ENCODE results near the gene GPT2.

GPT2 gene

DNA sequence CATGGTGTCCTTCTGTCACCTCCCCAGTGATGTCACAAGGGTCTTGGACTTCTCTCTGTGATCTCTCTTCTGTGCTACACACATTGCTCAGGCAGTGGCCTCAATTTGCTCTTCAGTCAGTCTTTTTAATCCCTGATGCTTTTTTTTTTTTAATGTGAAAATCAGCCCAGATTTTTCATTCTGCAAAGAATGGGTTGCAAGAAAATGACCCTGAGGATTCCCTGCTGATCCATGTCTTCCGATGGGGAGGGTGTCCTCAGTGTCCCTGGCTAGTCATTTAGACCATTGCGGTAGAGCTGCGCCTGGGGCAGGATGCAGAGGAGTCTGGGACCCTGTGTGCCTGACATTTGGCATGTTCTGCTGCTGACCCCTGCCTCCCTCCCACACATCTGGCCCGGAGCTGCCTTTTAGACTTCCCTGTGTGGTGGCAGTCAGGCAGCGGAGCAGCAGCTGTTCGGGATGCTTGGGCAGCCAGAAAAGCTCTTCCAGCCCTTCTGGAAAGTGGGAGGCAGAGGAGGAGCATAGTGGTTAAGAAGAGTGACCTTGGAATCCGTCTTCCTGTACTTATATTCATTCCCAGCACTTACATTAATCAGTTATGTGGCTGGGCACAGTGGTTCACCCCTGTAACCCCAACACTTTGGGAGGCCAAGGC is 12.3 kb downstream of the GPT2 start:
- DNase-seq (ENCODE audit: low read depth in 2 of 2) = no peak

DNA sequence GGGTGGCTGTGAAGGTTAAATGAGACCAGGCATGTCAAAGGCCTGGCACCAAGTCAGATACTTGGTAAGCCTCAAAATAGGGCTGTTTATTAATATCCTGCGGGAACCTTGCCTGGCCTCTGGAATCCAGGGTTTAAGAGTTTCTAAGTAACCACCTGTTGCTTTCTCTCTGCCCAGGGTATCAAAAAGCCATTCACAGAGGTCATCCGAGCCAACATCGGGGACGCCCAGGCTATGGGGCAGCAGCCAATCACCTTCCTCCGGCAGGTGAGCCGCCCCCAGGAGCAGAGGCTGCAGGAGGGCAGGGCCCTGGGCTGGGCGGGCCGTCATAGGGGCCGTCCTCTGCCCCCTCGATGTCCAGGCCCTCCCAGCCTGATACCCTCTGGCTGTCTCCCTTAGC is 13.3 kb downstream of the GPT2 start:
- DNase-seq (ENCODE audit: low read depth in 2 of 2) = no peak

DNA sequence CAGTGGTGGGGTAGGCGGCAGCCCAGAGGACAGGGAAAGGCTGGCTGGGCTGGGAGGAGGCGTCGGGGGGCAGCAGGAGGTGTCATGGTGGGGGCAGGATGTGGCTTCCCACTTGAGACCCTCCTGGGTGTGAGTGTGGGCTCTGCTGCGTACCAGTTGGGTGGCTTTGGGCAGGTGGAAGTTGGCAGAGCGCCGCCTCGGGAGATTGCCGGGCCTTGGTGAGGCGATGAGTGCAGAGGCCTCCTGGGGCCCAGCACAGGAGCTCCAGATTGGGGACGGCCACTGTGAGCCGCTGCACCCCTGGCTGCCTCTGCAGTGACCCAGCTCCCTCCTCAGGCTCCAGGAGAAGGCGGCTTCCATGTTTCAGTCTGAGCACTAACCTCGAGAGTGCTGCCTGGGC is 13.8 kb downstream of the GPT2 start:
- no peak for DNase-seq (ENCODE audit: low read depth in 2 of 2)

DNA sequence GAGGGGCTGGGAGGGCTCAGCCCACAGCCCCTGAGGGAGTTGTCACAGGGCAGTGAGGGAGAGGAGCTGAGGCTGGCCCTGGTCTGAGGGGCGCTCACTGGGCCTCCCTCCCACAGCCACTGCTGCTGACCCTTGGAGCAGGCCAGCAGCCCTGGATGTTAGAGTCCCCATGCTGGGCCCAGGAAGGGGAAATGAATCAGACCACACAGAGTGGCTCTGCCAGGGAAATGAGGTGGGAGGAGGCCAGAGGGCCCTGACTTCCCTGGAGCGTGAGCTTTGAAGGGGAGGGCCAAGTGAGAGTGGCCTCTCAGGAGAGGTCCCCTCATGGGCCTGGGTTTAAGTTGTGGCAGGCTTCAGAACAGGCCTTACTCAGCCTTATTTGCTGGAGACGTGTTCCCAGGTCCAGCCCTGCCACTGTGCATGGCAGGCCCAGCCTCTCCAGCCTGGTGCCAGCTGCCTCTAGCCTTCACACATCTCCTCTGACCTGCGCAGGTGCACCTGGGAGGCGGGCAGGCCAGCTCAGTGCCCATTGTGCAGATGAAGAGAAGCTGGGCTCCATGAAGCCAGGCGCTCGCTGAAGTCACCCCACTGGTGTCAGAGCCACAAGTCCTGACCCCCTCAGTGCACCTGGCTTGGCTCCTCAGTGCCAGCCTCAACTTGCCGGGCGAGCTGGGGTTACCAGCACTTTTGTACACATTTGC is 15.4 kb downstream of the GPT2 start:
- no peak for DNase-seq (ENCODE audit: low read depth in 2 of 2)

DNA sequence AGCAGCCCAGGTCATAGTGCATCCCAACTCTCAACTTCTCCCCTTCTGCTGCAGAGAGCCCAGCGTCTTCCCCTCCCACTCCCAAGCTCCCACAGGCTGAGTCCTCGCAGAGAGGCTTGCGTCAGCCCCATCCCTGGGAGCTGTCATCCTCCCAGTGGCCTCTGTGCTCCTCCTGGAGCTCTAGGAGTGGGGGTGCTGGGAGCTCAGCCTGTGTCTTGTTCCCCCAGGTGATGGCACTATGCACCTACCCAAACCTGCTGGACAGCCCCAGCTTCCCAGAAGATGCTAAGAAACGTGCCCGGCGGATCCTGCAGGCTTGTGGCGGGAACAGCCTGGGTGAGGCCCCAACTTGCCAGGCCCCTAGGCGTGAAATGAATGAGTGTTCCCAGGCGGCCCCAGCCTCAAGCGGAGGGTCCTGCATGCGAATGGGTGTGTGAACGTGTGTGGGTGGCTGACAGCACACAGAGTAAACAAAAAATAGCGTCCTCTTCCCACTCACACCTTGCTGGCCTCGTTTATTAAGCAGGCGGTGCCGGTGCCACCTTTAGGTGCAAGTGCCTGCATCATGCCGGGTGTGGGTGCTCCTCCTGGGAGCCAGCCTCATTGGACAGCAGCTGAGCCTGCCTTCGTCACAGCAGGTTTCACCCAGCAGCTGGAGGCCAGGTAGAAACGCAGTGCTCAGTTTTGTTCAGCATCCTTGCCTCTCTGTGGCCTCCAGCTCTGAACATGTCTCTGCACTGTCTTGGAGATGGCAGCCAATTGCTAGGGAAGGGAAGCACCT is 16.5 kb downstream of the GPT2 start:
- no peak for DNase-seq (ENCODE audit: low read depth in 2 of 2)

DNA sequence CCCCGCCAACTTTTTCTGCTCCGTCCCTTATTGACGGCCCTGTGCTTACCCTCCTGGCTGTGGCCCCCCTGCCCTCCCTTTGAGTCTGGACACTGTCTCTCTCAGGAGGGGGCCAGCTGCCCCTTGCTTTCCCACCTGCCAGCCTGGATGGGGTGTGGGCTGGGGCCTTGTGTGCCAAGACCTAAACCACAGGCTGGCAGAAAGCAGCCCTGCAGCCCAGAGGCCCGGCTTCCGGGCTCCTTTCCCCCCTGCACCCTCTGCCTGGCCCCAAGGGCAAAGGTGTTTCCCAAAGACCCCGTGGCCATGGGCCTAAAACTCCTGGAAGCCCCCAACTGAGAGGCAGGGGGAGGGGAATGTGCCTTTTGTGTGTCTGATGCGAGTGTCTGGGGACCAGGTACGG is 17.5 kb downstream of the GPT2 start:
- no peak for DNase-seq (ENCODE audit: low read depth in 2 of 2)

DNA sequence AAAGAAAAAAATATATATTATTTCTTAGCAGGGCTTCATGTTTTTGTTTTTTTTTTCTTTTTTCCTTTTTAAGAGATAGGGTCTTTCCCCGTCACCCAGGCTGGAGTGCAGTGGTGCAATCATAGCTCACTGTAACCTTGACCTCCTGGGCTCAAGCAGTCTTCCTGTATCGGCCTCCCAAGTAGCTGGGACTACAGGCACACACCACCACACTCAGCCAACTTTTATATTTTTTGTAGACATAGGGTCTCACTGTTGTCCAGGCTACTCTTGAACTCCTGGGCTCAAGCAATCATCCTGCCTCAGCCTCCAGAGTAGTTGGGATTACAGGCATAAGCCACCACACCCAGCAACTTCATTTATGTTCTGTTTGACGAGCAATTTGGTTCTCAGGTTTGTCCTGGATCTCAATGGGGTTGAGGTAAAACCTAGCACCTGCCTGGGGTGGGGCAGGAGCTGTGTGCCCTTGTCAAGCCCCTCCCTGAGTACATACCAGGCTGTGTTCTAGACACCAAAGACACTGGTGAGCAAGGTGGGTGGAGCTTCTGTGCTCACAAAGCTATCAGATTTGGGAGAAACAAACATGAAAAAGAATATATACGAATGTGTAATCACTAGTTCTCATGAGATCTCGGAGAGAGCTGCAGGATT is 19.2 kb downstream of the GPT2 start:
- no peak for DNase-seq (ENCODE audit: low read depth in 2 of 2)

DNA sequence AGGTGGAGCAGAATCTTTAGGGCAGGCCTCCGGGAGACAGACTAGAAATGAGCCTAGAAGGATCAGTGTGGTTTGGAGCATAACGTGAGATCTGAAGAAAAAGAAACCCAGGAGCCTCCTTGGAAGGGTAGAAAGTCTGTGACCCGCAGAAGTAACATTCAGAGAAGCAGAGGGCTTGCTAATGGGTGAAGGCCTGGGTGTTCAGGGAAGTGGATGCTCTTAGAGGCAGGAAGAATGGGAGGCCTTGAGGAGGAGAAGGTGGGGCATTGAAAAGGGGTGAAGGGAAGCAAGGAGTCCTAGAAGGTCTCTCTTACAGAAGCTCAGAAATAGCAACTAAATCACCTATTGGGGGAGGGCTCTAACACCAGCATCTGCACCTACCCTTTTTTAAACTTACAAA is 20.3 kb downstream of the GPT2 start:
- no peak for DNase-seq (ENCODE audit: low read depth in 2 of 2)

DNA sequence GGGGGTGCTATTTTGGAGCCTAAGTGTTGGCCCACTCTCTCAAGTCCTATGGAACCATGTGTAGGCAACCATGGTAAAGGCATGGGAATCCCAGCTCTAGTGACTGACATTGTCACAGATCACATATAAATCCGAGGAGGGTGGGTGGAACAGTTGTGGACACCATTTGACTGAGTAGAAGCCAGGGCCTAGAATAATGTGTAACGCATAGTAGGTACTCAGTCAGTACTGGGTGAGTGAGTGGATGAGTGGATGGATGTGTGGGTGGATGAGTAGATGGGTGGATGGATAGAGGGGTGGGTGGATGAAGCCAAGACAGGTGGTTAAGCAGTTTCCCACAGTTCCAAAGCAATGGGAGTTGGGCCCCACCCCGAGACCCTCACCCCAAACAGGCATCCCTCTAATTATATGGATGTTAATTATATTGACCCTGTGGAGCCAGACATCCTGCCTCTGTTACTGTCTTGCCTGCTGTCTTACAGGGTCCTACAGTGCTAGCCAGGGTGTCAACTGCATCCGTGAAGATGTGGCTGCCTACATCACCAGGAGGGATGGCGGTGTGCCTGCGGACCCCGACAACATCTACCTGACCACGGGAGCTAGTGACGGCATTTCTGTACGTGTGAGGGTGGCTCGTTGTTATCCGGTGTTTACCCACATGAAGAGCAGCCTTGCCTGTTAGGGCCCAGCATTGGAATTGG is 22.3 kb downstream of the GPT2 start:
- no peak for DNase-seq (ENCODE audit: low read depth in 2 of 2)

DNA sequence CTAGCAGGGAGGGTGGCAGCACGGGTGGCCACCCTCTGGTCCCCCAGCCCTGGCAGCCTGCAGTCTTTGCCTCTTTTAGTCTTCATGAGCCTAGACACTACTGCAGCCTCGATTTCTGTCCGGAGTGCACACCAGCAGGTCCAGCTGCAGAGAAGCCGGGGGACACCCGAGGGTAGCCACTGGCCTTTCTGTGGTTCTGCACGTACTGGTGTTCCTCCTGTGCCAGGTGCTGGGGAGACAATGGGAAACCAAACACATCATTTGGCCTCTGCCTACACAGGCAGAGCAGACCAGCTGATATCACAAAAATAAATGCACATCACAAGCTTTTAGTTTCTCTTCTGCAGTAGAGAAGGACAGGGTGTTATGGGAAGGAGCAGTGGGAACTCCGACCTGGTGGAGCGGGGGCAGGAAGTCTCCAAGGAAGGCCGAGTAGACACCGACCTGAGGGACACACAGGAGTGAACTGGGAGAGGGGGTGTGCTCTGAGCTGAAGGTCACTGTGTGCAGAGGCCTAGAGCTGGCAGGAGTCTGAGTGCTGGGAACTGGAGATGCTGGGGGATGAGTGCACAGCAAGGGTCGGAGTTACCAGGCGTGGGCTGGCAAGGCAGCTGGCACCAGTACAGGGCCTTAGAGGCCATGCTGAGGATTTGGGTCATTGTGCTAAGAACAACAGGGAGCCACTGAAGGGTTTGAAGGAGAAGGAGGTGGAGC is 23.1 kb downstream of the GPT2 start:
- no peak for DNase-seq (ENCODE audit: low read depth in 2 of 2)

DNA sequence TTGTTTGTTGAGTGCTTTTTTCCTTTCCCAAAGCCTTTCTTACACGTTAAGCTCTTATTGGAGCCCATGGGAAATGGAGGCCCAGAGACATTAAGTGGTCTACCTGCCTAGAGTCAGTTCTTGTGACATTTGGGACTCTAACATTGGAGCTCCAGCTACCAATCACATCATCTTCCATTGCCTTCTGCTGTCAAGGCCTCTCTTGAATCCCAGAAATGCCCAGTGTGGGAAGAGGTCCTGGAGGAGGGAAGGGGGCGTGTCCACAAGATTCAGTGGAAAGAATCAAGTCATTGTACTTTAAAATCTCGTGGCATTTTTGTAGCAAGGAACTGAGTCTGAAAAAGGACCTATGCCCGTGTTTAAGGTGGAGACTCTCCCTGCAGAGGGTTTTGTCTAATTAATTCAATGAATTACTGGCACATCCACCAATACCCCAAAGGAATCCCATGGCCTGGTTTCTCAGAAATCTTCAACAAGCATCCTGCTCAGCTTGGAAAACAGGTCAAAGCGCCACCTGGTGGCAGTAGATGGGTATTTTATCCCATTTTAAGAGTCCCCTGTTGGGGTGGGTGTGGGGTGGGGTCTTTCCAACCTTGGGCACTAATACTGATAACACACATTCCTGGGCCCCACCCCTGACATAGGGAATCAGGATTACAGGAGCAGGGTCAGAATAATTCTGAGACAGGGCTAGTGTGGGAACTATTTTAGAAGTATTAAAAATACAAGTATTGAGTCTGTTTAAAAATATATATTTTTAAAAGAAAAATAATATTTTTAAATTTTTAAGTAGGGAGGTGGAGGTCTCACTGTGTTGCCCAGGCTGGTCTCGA is 24.6 kb downstream of the GPT2 start:
- DNase-seq (ENCODE audit: low read depth in 2 of 2) = peak; percentile 24 to 36

DNA sequence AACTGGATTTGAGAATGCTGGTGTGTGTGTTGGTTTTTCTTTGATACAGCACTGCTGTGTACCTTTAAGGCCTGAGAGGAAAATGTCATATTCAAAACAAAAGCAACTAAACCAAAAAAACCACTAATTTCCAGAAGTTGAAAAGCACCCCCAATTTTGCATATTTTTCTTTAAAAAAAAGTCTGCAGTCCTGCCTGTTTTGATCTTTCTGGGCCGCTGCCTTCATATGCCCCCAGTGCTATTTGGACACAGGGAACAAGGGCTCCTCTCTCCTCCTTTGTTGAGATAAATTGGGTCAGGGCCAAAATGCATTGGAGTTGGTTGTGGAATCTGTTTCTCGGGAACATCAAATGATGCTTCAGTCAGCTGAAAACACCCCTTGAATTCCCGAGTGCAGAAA is 26.9 kb downstream of the GPT2 start:
- DNase-seq (ENCODE audit: low read depth in 2 of 2) = no peak

DNA sequence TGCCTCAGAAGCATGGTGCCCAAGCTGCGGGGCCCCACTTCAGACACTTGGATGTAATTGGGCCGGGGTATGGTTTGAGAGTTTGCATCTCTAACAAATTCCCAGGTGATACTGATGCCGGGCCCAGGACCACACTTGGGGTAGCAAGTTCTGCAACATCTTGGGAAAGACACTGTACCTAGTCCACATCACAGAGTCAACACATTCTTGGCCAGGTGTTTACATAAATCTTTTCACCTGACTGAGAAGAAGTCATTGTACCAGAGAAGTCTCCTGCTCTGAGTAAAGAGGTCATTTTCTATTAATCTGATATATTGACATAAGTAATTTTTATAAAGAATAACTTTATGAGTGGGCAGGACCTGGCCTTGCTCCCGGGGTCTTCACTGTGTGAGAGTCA is 27.5 kb downstream of the GPT2 start:
- DNase-seq (ENCODE audit: low read depth in 2 of 2) = no peak

DNA sequence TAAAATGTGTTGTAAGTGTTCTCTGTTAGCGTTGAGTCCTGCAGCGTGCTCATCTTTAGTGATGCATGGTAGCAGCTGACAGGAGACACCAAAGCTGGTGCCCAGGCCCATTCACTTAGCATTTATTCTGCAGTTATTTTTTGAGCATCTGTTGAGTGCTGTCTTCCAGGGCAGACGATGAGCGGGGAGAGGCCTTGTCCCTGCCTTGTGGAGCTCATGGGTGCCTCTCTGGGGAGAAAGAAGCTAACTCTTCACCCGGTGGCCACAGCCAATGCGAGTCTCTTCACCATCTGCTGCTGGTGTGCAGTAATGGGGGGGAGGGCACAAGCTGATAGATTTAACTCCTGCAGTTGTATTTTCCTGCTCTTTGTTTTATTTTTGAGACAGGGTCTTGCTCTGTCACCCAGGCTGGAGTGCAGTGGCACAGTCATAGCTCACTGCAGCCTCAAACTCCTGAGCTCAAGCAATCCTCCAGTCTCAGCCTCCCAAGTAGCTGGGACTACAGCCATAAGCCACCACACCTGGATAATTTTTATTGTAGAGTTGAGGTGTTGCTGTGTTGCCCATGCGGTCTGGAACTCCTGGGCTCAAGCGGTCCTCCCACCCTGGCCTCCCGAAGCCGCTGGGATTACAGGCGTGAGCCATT is 30.5 kb downstream of the GPT2 start:
- DNase-seq (ENCODE audit: low read depth in 2 of 2) = no peak

DNA sequence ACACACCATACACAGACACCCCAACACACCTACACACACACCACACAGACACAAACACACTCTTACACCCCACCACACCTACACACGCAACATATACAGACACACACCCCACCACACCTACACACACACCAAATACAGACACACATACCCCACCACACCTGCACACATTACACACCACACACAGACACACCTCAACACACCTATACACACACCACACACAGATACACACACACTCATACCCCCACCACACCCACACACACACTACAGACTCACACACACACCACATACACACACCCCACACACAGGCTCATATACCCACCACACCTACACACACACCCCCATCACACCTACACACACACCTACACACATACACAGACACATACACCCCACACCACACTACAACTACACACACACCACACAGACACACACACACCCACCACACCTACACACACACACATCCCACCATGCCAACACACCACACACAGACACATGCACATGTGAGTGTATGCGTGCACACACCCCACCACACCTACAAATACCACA is 31.4 kb downstream of the GPT2 start:
- DNase-seq (ENCODE audit: low read depth in 2 of 2) = no peak

DNA sequence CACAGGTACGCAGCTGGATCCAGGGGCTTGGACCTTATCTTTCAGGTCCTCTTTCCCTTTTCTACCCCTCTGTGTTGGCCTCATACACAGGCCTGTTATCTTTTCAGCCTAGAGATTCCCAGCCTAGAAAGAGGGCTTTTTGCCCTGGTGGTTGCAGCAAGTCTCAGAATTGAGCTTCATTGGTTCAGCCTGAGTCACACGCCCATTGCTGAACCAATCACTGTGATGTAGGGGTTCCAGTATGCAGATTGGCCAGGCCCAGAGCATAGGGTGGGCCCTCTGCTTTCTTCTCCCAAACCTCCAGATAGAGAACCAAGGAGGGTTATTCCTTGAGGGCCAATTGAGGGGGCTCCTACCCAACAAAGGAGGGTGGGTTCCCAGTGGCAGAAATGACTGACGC is 32.8 kb downstream of the GPT2 start:
- no peak for DNase-seq (ENCODE audit: low read depth in 2 of 2)

DNA sequence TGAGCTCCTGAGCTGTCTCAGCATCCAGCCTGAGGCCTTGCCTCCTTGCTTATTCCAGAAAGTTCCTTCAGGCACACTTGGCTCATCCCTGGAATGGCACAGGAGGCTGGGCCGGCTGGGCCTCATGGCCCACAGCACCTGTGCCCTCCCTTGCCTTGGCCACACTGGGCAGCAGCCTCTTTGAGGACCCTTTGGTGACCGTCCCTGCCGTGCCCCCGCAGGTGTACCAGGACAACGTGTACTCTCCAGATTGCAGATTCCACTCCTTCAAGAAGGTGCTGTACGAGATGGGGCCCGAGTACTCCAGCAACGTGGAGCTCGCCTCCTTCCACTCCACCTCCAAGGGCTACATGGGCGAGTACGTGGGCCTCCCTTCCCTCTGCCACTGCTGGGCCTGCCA is 34.2 kb downstream of the GPT2 start:
- DNase-seq (ENCODE audit: low read depth in 2 of 2) = no peak

DNA sequence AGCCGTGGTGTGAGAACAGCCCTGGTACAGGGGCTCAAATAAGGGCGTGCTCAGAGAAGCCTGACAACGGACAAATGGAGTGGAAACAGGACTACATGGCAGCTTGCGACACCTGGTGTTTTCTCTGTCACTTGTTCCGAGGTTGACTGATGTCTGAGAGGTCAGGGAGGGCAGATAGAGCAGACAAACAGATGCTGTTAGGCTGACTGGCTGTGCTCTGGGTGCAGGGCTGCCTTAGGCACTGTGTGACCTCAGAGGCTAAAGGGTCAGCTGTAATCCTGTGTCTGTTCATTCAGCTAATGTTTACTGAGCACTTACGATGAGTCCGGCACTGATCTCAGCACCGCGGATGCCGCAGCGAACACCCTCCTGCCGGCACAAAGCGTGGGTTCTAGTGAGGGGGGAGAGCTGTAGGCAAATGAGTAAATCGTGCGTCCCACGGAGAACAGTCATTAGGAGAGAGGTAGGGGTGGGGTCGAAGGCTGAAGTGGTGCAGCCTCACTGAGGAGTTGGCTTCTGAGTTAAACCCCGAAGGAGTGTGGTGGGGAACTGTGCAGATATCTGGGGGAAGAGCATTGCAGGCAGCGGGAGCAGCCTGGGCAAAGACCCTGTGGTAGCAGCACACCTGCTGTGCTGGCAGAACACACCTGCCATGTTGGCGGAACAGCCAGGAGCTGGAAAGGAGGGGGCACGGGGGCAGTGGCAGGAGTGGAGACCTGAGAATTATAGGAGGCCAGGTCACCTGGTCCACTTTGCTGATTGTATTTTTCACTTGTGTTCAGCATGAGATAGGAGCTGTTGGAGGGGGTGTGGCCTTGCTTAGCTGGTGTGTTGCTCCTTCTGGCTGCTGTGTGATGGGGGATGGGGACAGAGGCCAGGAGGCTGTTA is 35.0 kb downstream of the GPT2 start:
- DNase-seq (ENCODE audit: low read depth in 2 of 2) = no peak
